GM19395 (cell line): Measurements from ENCODE around the gene OPRD1.
"Not testable (repeated sequence)": the region's sequence is repeated elsewhere in the genome, so short reads cannot be mapped to it uniquely, and the experiment has no call there.

Experiments
- ATAC-seq: cut with Tn5 transposase; IDR thresholded peaks from one replicate; pipeline ENCODE4 v1.9.1; 2021; ENCODE audit warnings: mild to moderate bottlenecking, moderate library complexity; ENCODE audit not compliant: unreplicated experiment

OPRD1 gene

GRCh38 chr1:28800324-28800723, 11.6 kb upstream of the OPRD1 start:
- no peak for ATAC-seq

GRCh38 chr1:28801461-28801860, 10.5 kb upstream of the OPRD1 start:
- no peak for ATAC-seq

- no peak for ATAC-seq
These were observed 8.9 kb upstream of the OPRD1 start for GRCh38 chr1:28803051-28803450.

GRCh38 chr1:28803662-28804061, 8.3 kb upstream of the OPRD1 start:
- ATAC-seq: no peak

- ATAC-seq: no peak
These were observed 7.9 kb upstream of the OPRD1 start for GRCh38 chr1:28804071-28804470.

GRCh38 chr1:28807046-28807445, 4.9 kb upstream of the OPRD1 start:
- no peak for ATAC-seq

- no peak for ATAC-seq
These were observed 4.0 kb upstream of the OPRD1 start for GRCh38 chr1:28807986-28808385.

- ATAC-seq: no peak
These were observed 603 bp upstream of the OPRD1 start for GRCh38 chr1:28811369-28811765.

GRCh38 chr1:28812669-28813468, 899 bp downstream of the OPRD1 start:
- no peak for ATAC-seq

- ATAC-seq: no peak
These were observed 2.0 kb downstream of the OPRD1 start for GRCh38 chr1:28813931-28814465.

- ATAC-seq: no peak
These were observed 3.7 kb downstream of the OPRD1 start for GRCh38 chr1:28815533-28816185.

GRCh38 chr1:28817133-28817532, 5.2 kb downstream of the OPRD1 start:
- ATAC-seq: no peak

- ATAC-seq: no peak
These were observed 7.0 kb downstream of the OPRD1 start for GRCh38 chr1:28819020-28819419.

- ATAC-seq: no peak
These were observed 10.8 kb downstream of the OPRD1 start for GRCh38 chr1:28822799-28823198.

- not testable (repeated sequence) for ATAC-seq
These were observed 12.1 kb downstream of the OPRD1 start for GRCh38 chr1:28824061-28824460.

- not testable (repeated sequence) for ATAC-seq
These were observed 16.4 kb downstream of the OPRD1 start for GRCh38 chr1:28828227-28828858.

- ATAC-seq: no peak
These were observed 18.8 kb downstream of the OPRD1 start for GRCh38 chr1:28830814-28831213.

- no peak for ATAC-seq
These were observed 21.0 kb downstream of the OPRD1 start for GRCh38 chr1:28832966-28833365.

- no peak for ATAC-seq
These were observed 21.4 kb downstream of the OPRD1 start for GRCh38 chr1:28833381-28833780.

- ATAC-seq: no peak
These were observed 23.3 kb downstream of the OPRD1 start for GRCh38 chr1:28835237-28835650.

GRCh38 chr1:28836421-28836956, 24.5 kb downstream of the OPRD1 start:
- no peak for ATAC-seq
